Trophoblast cell (in vitro differentiated cells and primary cell): Measurements from ENCODE around the gene GABRG3.

Experiments
- DNase-seq, 2 donors: peaks; one replicate each; pipeline ENCODE4 v3.0.0-alpha.2; 2016
- H2AFZ ChIP-seq: 2 replicates; pipeline ENCODE4 v1.6.1; 2013; ENCODE audit warnings: low read length, moderate library complexity, mild to moderate bottlenecking; ENCODE audit not compliant: insufficient read depth, poor library complexity
- H2AK5ac ChIP-seq: 2 replicates; pipeline ENCODE4 v1.6.1; 2013; ENCODE audit warnings: mild to moderate bottlenecking, low read length
- H2BK120ac ChIP-seq: 2 replicates; pipeline ENCODE4 v1.6.1; 2013; ENCODE audit warnings: low read length, mild to moderate bottlenecking, moderate library complexity; ENCODE audit not compliant: insufficient read depth, poor library complexity
- H2BK12ac ChIP-seq: 2 replicates; pipeline ENCODE4 v1.6.1; 2013; ENCODE audit warnings: mild to moderate bottlenecking, low read length, moderate library complexity
- H2BK5ac ChIP-seq: 2 replicates; pipeline ENCODE4 v1.6.1; 2013; ENCODE audit warnings: low read length, low read depth, moderate library complexity, mild to moderate bottlenecking; ENCODE audit not compliant: poor library complexity
- H3K14ac ChIP-seq: 2 replicates; pipeline ENCODE4 v1.6.1; 2013; ENCODE audit warnings: mild to moderate bottlenecking, low read length
- H3K18ac ChIP-seq: 2 replicates; pipeline ENCODE4 v1.6.1; 2013; ENCODE audit warnings: mild to moderate bottlenecking, low read length
- H3K23ac ChIP-seq: 2 replicates; pipeline ENCODE4 v1.6.1; 2013; ENCODE audit warnings: low read length
- H3K27ac ChIP-seq: 2 replicates; pipeline ENCODE4 v1.5.1; 2013; ENCODE audit warnings: low read depth, mild to moderate bottlenecking, inconsistent platforms, low read length, moderate library complexity
- H3K27me3 ChIP-seq: 2 replicates; pipeline ENCODE4 v1.6.1; 2013; ENCODE audit warnings: inconsistent platforms, mild to moderate bottlenecking, low read length, moderate library complexity; ENCODE audit not compliant: insufficient read depth
- H3K36me3 ChIP-seq, 2 experiments: 1 replicate in 1 of 2; 2 replicates in 1 of 2; pipeline ENCODE4 v1.6.1; 2013; ENCODE audit warnings: low read length in 2 of 2, mild to moderate bottlenecking in 2 of 2, moderate library complexity in 1 of 2; ENCODE audit not compliant: insufficient read depth in 2 of 2, control insufficient read depth in 1 of 2
- H3K4ac ChIP-seq: 2 replicates; pipeline ENCODE4 v1.6.1; 2013; ENCODE audit warnings: low read depth, mild to moderate bottlenecking, low read length, moderate library complexity
- H3K4me1 ChIP-seq, 2 experiments: 1 replicate in 1 of 2; 2 replicates in 1 of 2; pipeline ENCODE4 v1.6.1; 2013; ENCODE audit warnings: low read length in 2 of 2, mild to moderate bottlenecking in 2 of 2, moderate library complexity in 1 of 2; ENCODE audit not compliant: insufficient read depth in 2 of 2, control insufficient read depth in 1 of 2
- H3K4me2 ChIP-seq: 2 replicates; pipeline ENCODE4 v1.6.1; 2013; ENCODE audit warnings: inconsistent platforms, mild to moderate bottlenecking, low read length, moderate library complexity
- H3K4me3 ChIP-seq: 2 replicates; pipeline ENCODE4 v1.5.1; 2013; ENCODE audit warnings: mild to moderate bottlenecking, low read depth, low read length, inconsistent platforms
- H3K79me1 ChIP-seq: one replicate; pipeline ENCODE4 v1.6.1; 2013; ENCODE audit warnings: low read length
- H3K79me2 ChIP-seq: 2 replicates; pipeline ENCODE4 v1.6.1; 2013; ENCODE audit warnings: low read length, mild to moderate bottlenecking; ENCODE audit not compliant: control insufficient read depth, insufficient read depth, poor library complexity
- H3K9ac ChIP-seq: 2 replicates; pipeline ENCODE4 v1.6.1; 2013; ENCODE audit warnings: mild to moderate bottlenecking, low read length
- H3K9me3 ChIP-seq: 2 replicates; pipeline ENCODE4 v1.6.1; 2013; ENCODE audit warnings: low read depth, mild to moderate bottlenecking, control low read depth, inconsistent platforms, low read length; ENCODE audit not compliant: insufficient read depth
- H4K12ac ChIP-seq: 2 replicates; pipeline ENCODE4 v1.6.1; 2013; ENCODE audit warnings: low read depth, mild to moderate bottlenecking, low read length, moderate library complexity
- H4K8ac ChIP-seq: 2 replicates; pipeline ENCODE4 v1.6.1; 2013; ENCODE audit warnings: low read depth, mild to moderate bottlenecking, low read length, moderate library complexity
- H4K91ac ChIP-seq: one replicate; pipeline ENCODE4 v1.6.1; 2013; ENCODE audit warnings: low read depth, mild to moderate bottlenecking, low read length, moderate library complexity
- WGBS: extraction: QIAGEN DNeasy Blood & Tissue Kit; methylation state at CpG from one replicate; pipeline ENCODE4 v1.1.7; 2013; ENCODE audit warnings: missing lambda C conversion rate; ENCODE audit not compliant: insufficient read length, insufficient coverage; ENCODE audit errors: extremely low coverage; 5-methylcytosine and 5-hydroxymethylcytosine counted together

The GABRG3 gene

GRCh38 chr15:27481768-27482167 lies 510.8 kb downstream of the GABRG3 start:
- no peak overlapping the region for H3K18ac ChIP-seq
- H3K79me1 ChIP-seq: no peaks in the 10 kb centered on the region
- no peak overlapping the region for H3K4me3 ChIP-seq
- H2BK12ac ChIP-seq: no peak overlapping the region
- H4K8ac ChIP-seq: no peak overlapping the region
- no peak overlapping the region for H3K4me2 ChIP-seq
- no peaks in the 10 kb centered on the region for H3K27me3 ChIP-seq
- no peak overlapping the region for H3K23ac ChIP-seq
- no peak overlapping the region for H2BK120ac ChIP-seq
- DNase-seq: no peak
- WGBS: no CpG with 5 or more reads among the region's 4 CpGs
- no peak overlapping the region for H2AFZ ChIP-seq
- H3K14ac ChIP-seq: no peak overlapping the region
- H3K4me1 ChIP-seq: no peaks in the 10 kb centered on the region
- no peak overlapping the region for H3K9ac ChIP-seq
- H3K4ac ChIP-seq: no peak overlapping the region
- H4K12ac ChIP-seq: no peak overlapping the region
- no peak overlapping the region for H2BK5ac ChIP-seq
- peaks cover 4% of the 10 kb centered on the region for H3K9me3 ChIP-seq
- H3K79me2 ChIP-seq: no peaks in the 10 kb centered on the region
- H3K27ac ChIP-seq: no peak overlapping the region
- H2AK5ac ChIP-seq: no peak overlapping the region
- no peak overlapping the region for H4K91ac ChIP-seq
- no peaks in the 10 kb centered on the region for H3K36me3 ChIP-seq

- H3K4me3 ChIP-seq: no peak overlapping the region
- H3K79me2 ChIP-seq: no peaks in the 10 kb centered on the region
- no peak for DNase-seq
- H3K18ac ChIP-seq: no peak overlapping the region
- H3K14ac ChIP-seq: no peak overlapping the region
- H2AK5ac ChIP-seq: no peak overlapping the region
- no peak overlapping the region for H3K27ac ChIP-seq
- no peaks in the 10 kb centered on the region for H3K4me1 ChIP-seq
- no peak overlapping the region for H4K91ac ChIP-seq
- H4K12ac ChIP-seq: no peak overlapping the region
- no peak overlapping the region for H2BK12ac ChIP-seq
- no CpG with 5 or more reads among the region's 6 CpGs for WGBS
- H3K23ac ChIP-seq: no peak overlapping the region
- no peak overlapping the region for H2AFZ ChIP-seq
- H3K27me3 ChIP-seq: no peaks in the 10 kb centered on the region
- H3K79me1 ChIP-seq: no peaks in the 10 kb centered on the region
- no peak overlapping the region for H3K9ac ChIP-seq
- H2BK5ac ChIP-seq: no peak overlapping the region
- H4K8ac ChIP-seq: no peak overlapping the region
- peaks cover 4% of the 10 kb centered on the region for H3K9me3 ChIP-seq
- H3K4ac ChIP-seq: no peak overlapping the region
- no peaks in the 10 kb centered on the region for H3K36me3 ChIP-seq
- no peak overlapping the region for H3K4me2 ChIP-seq
- H2BK120ac ChIP-seq: no peak overlapping the region
Measured at GRCh38 chr15:27482287-27482686, 511.3 kb downstream of the GABRG3 start.

- H3K23ac ChIP-seq: no peak overlapping the region
- no peaks in the 10 kb centered on the region for H3K4me1 ChIP-seq
- H2BK5ac ChIP-seq: no peak overlapping the region
- no peak overlapping the region for H3K4ac ChIP-seq
- WGBS: no CpG with 5 or more reads among the region's 6 CpGs
- H4K91ac ChIP-seq: no peak overlapping the region
- no peak overlapping the region for H4K8ac ChIP-seq
- no peak for DNase-seq
- peaks cover 4% of the 10 kb centered on the region for H3K9me3 ChIP-seq
- H2AFZ ChIP-seq: no peak overlapping the region
- no peak overlapping the region for H3K14ac ChIP-seq
- H3K4me2 ChIP-seq: no peak overlapping the region
- H2BK120ac ChIP-seq: no peak overlapping the region
- no peak overlapping the region for H4K12ac ChIP-seq
- H3K9ac ChIP-seq: no peak overlapping the region
- H3K4me3 ChIP-seq: no peak overlapping the region
- no peaks in the 10 kb centered on the region for H3K27me3 ChIP-seq
- no peaks in the 10 kb centered on the region for H3K36me3 ChIP-seq
- H2BK12ac ChIP-seq: no peak overlapping the region
- no peak overlapping the region for H3K27ac ChIP-seq
- no peak overlapping the region for H3K18ac ChIP-seq
- H2AK5ac ChIP-seq: no peak overlapping the region
- H3K79me2 ChIP-seq: no peaks in the 10 kb centered on the region
- H3K79me1 ChIP-seq: no peaks in the 10 kb centered on the region
Measured at GRCh38 chr15:27483124-27483523, 512.1 kb downstream of the GABRG3 start.

- Histone ChIP-seq H2BK12ac (no peak overlapping the region), H3K9me3 (no peaks in the 10 kb centered on the region), H3K27ac (no peak overlapping the region), H2AK5ac (no peak overlapping the region), H3K4me2 (no peak overlapping the region), H3K23ac (no peak overlapping the region), H2BK5ac (no peak overlapping the region), H3K4me3 (no peak overlapping the region), H3K18ac (no peak overlapping the region), H4K91ac (no peak overlapping the region), H2AFZ (no peak overlapping the region), H2BK120ac (no peak overlapping the region), H4K8ac (no peak overlapping the region), H3K9ac (no peak overlapping the region), H3K79me2 (no peaks in the 10 kb centered on the region), H3K79me1 (no peaks in the 10 kb centered on the region), H3K36me3 (no peaks in the 10 kb centered on the region), H3K14ac (no peak overlapping the region), H4K12ac (no peak overlapping the region), H3K27me3 (no peaks in the 10 kb centered on the region), H3K4ac (no peak overlapping the region), H3K4me1 (no peaks in the 10 kb centered on the region)
- DNase-seq: no peak
- WGBS: no CpG with 5 or more reads among the region's 3 CpGs
Measured at GRCh38 chr15:27485265-27485664, 514.3 kb downstream of the GABRG3 start.
